SK-N-MC (cell line): ENCODE data around the gene SERPINB4.

Source experiments
- DNase-seq: peaks from one replicate; pipeline ENCODE4 v3.0.0-alpha.2; 2011; ENCODE audit warnings: low read depth, low spot score
- H3K27ac ChIP-seq: fragments of 200-600 bp; sonication (generic); 2 replicates; pipeline ENCODE4 v1.5.1; 2016; ENCODE audit warnings: mixed run types
- H3K36me3 ChIP-seq: fragments of 200-600 bp; sonication (generic); 2 replicates; pipeline ENCODE4 v1.6.1; 2017; ENCODE audit warnings: antibody characterized with exemption, low read length, mixed read lengths; ENCODE audit not compliant: insufficient read depth
- H3K4me3 ChIP-seq: fragments of 200-600 bp; sonication (generic); 2 replicates; pipeline ENCODE4 v1.5.1; 2016
- H3K9ac ChIP-seq: fragments of 200-600 bp; sonication (generic); 2 replicates; pipeline ENCODE4 v1.8.0; 2017; ENCODE audit warnings: mixed run types, mixed read lengths; ENCODE audit not compliant: insufficient read length
- H3K9me3 ChIP-seq: fragments of 200-600 bp; sonication (generic); 2 replicates; pipeline ENCODE4 v1.6.1; 2017; ENCODE audit warnings: low read depth, mild to moderate bottlenecking, antibody characterized with exemption, low read length, moderate library complexity, mixed read lengths
- EZH2 ChIP-seq: fragments of 200-600 bp; sonication (generic); IDR thresholded peaks from one replicate; pipeline ENCODE4 v1.6.1; 2017; ENCODE audit warnings: antibody characterized with exemption
- FOXP2 ChIP-seq: optimal IDR thresholded peaks from 2 replicates; pipeline ENCODE3; 2011; ENCODE audit warnings: mild to moderate bottlenecking, moderate library complexity; ENCODE audit not compliant: insufficient read depth; ENCODE audit errors: extremely low read length, control extremely low read depth
- POLR2AphosphoS5 ChIP-seq: IDR thresholded peaks from 2 replicates; pipeline ENCODE4 v1.6.1; 2012; ENCODE audit warnings: mild to moderate bottlenecking, low read depth, low read length, borderline replicate concordance

Gene SERPINB4

GRCh38 chr18:63588909-63589308 is 55.1 kb downstream of the SERPINB4 start:
- Histone ChIP-seq H3K9ac (no peak overlapping the region), H3K9me3 (no peaks in the 10 kb centered on the region), H3K4me3 (no peak overlapping the region), H3K27ac (no peak overlapping the region), H3K36me3 (no peaks in the 10 kb centered on the region)
- DNase-seq = no peak
- TF ChIP-seq POLR2AphosphoS5 (no peak), FOXP2 (no peak), EZH2 (no peak)
